PC-3 (cell line): ENCODE data around the gene SMYD2.

ENCODE experiments used
- EZH2 ChIP-seq: fragments of 300-600 bp; sonication (generic); IDR thresholded peaks from one replicate; pipeline ENCODE4 v1.6.1; 2017; ENCODE audit warnings: antibody characterized with exemption, mild to moderate bottlenecking, low read length; ENCODE audit not compliant: unreplicated experiment
- EZH2phosphoT487 ChIP-seq: fragments of 300-600 bp; sonication (generic); IDR thresholded peaks from 2 replicates; pipeline ENCODE4 v1.6.1; 2018; ENCODE audit warnings: mild to moderate bottlenecking, antibody characterized with exemption, low read length, borderline replicate concordance
- TF ChIP-seq, protein P1 (sequence below): fragments of 300-600 bp; sonication (generic); conservative IDR thresholded peaks from 2 replicates; pipeline ENCODE4 v1.5.1; 2017; ENCODE audit warnings: antibody characterized with exemption, low read depth, mild to moderate bottlenecking, low read length

DNA sequence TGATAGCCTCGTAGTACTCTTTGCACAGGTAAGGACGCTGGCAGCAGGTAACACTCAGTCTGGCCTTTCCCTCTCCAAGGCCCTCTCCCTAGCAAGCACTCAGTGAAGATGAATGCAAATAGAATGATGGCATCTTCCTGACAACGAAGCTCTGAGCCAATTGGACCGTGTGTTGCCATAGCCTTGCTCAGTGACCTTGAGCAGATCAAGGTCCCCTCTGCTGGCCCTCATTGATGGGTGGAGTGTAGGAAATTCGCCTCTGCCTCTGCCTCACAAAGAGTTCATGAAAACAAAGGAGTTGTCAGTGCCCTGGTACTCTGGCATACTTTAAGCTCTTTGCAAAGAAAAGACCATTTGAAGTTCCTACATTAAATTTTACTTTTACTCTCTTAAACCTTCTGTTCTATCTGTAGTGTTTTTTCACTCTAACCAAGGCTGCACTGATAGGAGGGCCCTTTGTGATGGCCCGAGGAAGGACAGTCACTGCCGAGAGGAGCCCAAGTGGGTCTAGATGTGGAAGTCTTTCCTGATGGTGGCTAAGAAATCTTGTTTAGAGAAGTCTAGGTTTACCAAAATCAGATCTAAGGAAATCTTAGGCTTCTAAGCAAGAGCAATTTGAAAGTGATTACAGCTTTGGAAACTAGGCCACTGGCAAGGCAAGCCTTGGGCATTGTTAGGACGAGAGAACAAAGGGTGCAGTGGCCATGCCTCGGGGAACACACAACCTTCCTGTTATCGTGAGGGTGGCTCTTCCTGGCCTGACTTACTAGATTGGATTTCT lies 38.2 kb downstream of the SMYD2 start:
- TF ChIP-seq, protein P1, sequence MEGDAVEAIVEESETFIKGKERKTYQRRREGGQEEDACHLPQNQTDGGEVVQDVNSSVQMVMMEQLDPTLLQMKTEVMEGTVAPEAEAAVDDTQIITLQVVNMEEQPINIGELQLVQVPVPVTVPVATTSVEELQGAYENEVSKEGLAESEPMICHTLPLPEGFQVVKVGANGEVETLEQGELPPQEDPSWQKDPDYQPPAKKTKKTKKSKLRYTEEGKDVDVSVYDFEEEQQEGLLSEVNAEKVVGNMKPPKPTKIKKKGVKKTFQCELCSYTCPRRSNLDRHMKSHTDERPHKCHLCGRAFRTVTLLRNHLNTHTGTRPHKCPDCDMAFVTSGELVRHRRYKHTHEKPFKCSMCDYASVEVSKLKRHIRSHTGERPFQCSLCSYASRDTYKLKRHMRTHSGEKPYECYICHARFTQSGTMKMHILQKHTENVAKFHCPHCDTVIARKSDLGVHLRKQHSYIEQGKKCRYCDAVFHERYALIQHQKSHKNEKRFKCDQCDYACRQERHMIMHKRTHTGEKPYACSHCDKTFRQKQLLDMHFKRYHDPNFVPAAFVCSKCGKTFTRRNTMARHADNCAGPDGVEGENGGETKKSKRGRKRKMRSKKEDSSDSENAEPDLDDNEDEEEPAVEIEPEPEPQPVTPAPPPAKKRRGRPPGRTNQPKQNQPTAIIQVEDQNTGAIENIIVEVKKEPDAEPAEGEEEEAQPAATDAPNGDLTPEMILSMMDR = no peak
- no peak for TF ChIP-seq EZH2phosphoT487
- TF ChIP-seq EZH2 = no peak
